Muscle of leg (tissue), 11 donors: ENCODE results near the gene PBOV1. TPM values are rescaled to one million over a fixed set of nuclear protein-coding genes. Genes with fewer than 3 reads are reported as not detected.

Source experiments
- DNase-seq: peaks from one replicate; pipeline ENCODE4 v3.0.0; 2013
- H3K27ac ChIP-seq: one replicate; pipeline ENCODE4 v1.5.1; 2013; ENCODE audit warnings: mild to moderate bottlenecking, low read length, control low read depth
- H3K27me3 ChIP-seq: one replicate; pipeline ENCODE4 v1.6.1; 2013; ENCODE audit warnings: low read length; ENCODE audit not compliant: control insufficient read depth, insufficient read depth
- H3K36me3 ChIP-seq: one replicate; pipeline ENCODE4 v1.6.1; 2013; ENCODE audit warnings: low read length; ENCODE audit not compliant: control insufficient read depth, insufficient read depth
- H3K4me1 ChIP-seq: one replicate; pipeline ENCODE4 v1.6.1; 2013; ENCODE audit warnings: low read length; ENCODE audit not compliant: control insufficient read depth, insufficient read depth
- H3K4me3 ChIP-seq: one replicate; pipeline ENCODE4 v1.5.1; 2013; ENCODE audit warnings: low read length, control low read depth
- H3K9me3 ChIP-seq: replicated peaks from 2 replicates; pipeline ENCODE4 v1.6.1; 2013; ENCODE audit warnings: low read depth, low read length; ENCODE audit not compliant: control insufficient read depth
- WGBS: methylation state at CpG from one replicate; pipeline ENCODE4 v1.1.5; 2013; ENCODE audit warnings: missing lambda C conversion rate; ENCODE audit not compliant: insufficient coverage; 5-methylcytosine and 5-hydroxymethylcytosine counted together
- polyA plus RNA-seq, 8 donors: library from polyadenylated mRNA; unstranded; fragments of 120-200 nt; gene quantifications; one replicate each; pipeline versions ENCODE4 v1.2.1 to v1.2.3, GENCODE V29; 2013; ENCODE audit warnings: inconsistent platforms in 1 of 8, low replicate concordance in 1 of 8; ENCODE audit not compliant: insufficient read length in 8 of 8, insufficient read depth in 1 of 8
- total RNA-seq: library from RNA; stranded (reverse); fragments of 120-200 nt; gene quantifications from one replicate; pipeline ENCODE4 v1.2.4, GENCODE V29; 2013

Gene PBOV1
- total and polyA plus RNA-seq, 9 donors = 0.07 to 0.10 TPM; not detected in 7

GRCh38 chr6:138206862-138207261, 11.4 kb downstream of the PBOV1 start:
- peak; percentile 14 for DNase-seq
- Histone ChIP-seq H3K27me3 (no peaks in the 10 kb centered on the region), H3K36me3 (no peaks in the 10 kb centered on the region), H3K27ac (no peak overlapping the region), H3K4me3 (no peak overlapping the region), H3K4me1 (no peaks in the 10 kb centered on the region), H3K9me3 (no peaks in the 10 kb centered on the region)

- Histone ChIP-seq H3K4me3 (no peak overlapping the region), H3K27ac (no peak overlapping the region), H3K27me3 (no peaks in the 10 kb centered on the region), H3K9me3 (no peaks in the 10 kb centered on the region), H3K36me3 (no peaks in the 10 kb centered on the region), H3K4me1 (no peaks in the 10 kb centered on the region)
- 94% methylated on average over 2 of the region's 5 CpGs for WGBS
- DNase-seq = no peak
Measured at GRCh38 chr6:138205437-138206094, 12.7 kb downstream of the PBOV1 start.

- WGBS = 64% methylated on average over 2 of the region's 4 CpGs
- Histone ChIP-seq H3K4me3 (no peak overlapping the region), H3K36me3 (no peaks in the 10 kb centered on the region), H3K27ac (no peak overlapping the region), H3K9me3 (no peaks in the 10 kb centered on the region), H3K4me1 (no peaks in the 10 kb centered on the region), H3K27me3 (no peaks in the 10 kb centered on the region)
- no peak for DNase-seq
Measured at GRCh38 chr6:138204792-138205384, 13.4 kb downstream of the PBOV1 start.

GRCh38 chr6:138204303-138204702, 14.0 kb downstream of the PBOV1 start:
- no peak for DNase-seq
- no peaks in the 10 kb centered on the region for H3K9me3 ChIP-seq
- H3K27ac ChIP-seq = no peak overlapping the region
- H3K36me3 ChIP-seq = no peaks in the 10 kb centered on the region
- H3K27me3 ChIP-seq = no peaks in the 10 kb centered on the region
- H3K4me3 ChIP-seq = no peak overlapping the region
- H3K4me1 ChIP-seq = no peaks in the 10 kb centered on the region

- Histone ChIP-seq H3K27ac (no peak overlapping the region), H3K9me3 (no peaks in the 10 kb centered on the region), H3K27me3 (no peaks in the 10 kb centered on the region), H3K4me1 (no peaks in the 10 kb centered on the region), H3K4me3 (no peak overlapping the region), H3K36me3 (no peaks in the 10 kb centered on the region)
- DNase-seq = no peak
- WGBS = 100% methylated on average over 1 of the region's 2 CpGs
Measured at GRCh38 chr6:138203315-138203714, 15.0 kb downstream of the PBOV1 start.

- no peaks in the 10 kb centered on the region for H3K27me3 ChIP-seq
- H3K4me1 ChIP-seq = no peaks in the 10 kb centered on the region
- WGBS = 100% methylated on average over 1 of the region's 4 CpGs
- H3K36me3 ChIP-seq = no peaks in the 10 kb centered on the region
- no peak overlapping the region for H3K4me3 ChIP-seq
- no peaks in the 10 kb centered on the region for H3K9me3 ChIP-seq
- DNase-seq = no peak
- no peak overlapping the region for H3K27ac ChIP-seq
Measured at GRCh38 chr6:138201836-138202235, 16.5 kb downstream of the PBOV1 start.

- H3K9me3 ChIP-seq = no peaks in the 10 kb centered on the region
- H3K27ac ChIP-seq = no peak overlapping the region
- H3K36me3 ChIP-seq = no peaks in the 10 kb centered on the region
- no peaks in the 10 kb centered on the region for H3K27me3 ChIP-seq
- no peaks in the 10 kb centered on the region for H3K4me1 ChIP-seq
- H3K4me3 ChIP-seq = no peak overlapping the region
- WGBS = 42% methylated on average over 2 of the region's 6 CpGs
- no peak for DNase-seq
Measured at GRCh38 chr6:138198430-138199091, 19.7 kb downstream of the PBOV1 start.

GRCh38 chr6:138197570-138197969, 20.7 kb downstream of the PBOV1 start:
- WGBS = 86% methylated on average over 4 of the region's 7 CpGs
- Histone ChIP-seq H3K27me3 (no peaks in the 10 kb centered on the region), H3K36me3 (no peaks in the 10 kb centered on the region), H3K27ac (no peak overlapping the region), H3K9me3 (no peaks in the 10 kb centered on the region), H3K4me1 (no peaks in the 10 kb centered on the region), H3K4me3 (no peak overlapping the region)
- no peak for DNase-seq

- Histone ChIP-seq H3K27me3 (no peaks in the 10 kb centered on the region), H3K4me3 (no peak overlapping the region), H3K27ac (no peak overlapping the region), H3K4me1 (no peaks in the 10 kb centered on the region), H3K36me3 (no peaks in the 10 kb centered on the region), H3K9me3 (no peaks in the 10 kb centered on the region)
- 91% methylated on average over 1 of the region's 3 CpGs for WGBS
- no peak for DNase-seq
Measured at GRCh38 chr6:138196122-138196738, 22.1 kb downstream of the PBOV1 start.

- H3K27me3 ChIP-seq = no peaks in the 10 kb centered on the region
- no peaks in the 10 kb centered on the region for H3K9me3 ChIP-seq
- peak; percentile 58 for DNase-seq
- no peak overlapping the region for H3K27ac ChIP-seq
- no peak overlapping the region for H3K4me3 ChIP-seq
- H3K36me3 ChIP-seq = no peaks in the 10 kb centered on the region
- no CpG with 5 or more reads among the region's 4 CpGs for WGBS
- H3K4me1 ChIP-seq = no peaks in the 10 kb centered on the region
Measured at GRCh38 chr6:138194287-138194686, 24.0 kb downstream of the PBOV1 start.
